Endothelial cell of umbilical vein (primary cell): ENCODE measurements around the gene TSHB. TPM values are rescaled to one million over a fixed set of nuclear protein-coding genes. Genes with fewer than 3 reads are reported as not detected.
A peak's percentile ranks its signal among the peaks of the same experiment; 100 is the strongest.

Experiments used
- BruUV-seq: library from RNA; stranded (reverse); fragments of 400-500 nt; replicated peaks from 2 replicates; lab custom pipeline; 2021; lab: Mats Ljungman, UMichigan
- CTCF ChIA-PET: fragments of 300-600, 350-600 bp; sonication (Branson Sonifier 250); formaldehyde crosslinking; loops from one replicate; lab custom pipeline; 2021; ENCODE audit warnings: antibody characterized with exemption, inconsistent platforms; lab: Charles Lee
- POLR2A ChIA-PET: fragments of 300-600, 350-600 bp; sonication (Branson Sonifier 250); formaldehyde crosslinking; loops from one replicate; lab custom pipeline; 2021; ENCODE audit warnings: antibody characterized with exemption, inconsistent platforms; lab: Charles Lee
- DNase-seq: peaks from one replicate; pipeline ENCODE4 v3.0.0-alpha.2; 2011; ENCODE audit warnings: low read depth, low spot score
- FAIRE-seq: peaks from 2 replicates; lab custom pipeline; 2011; peaks lifted over from hg19 to GRCh38; lab: Jason Lieb, UNC
- H2AFZ ChIP-seq: 2 replicates; pipeline ENCODE4 v1.6.0; 2012; ENCODE audit warnings: low read depth, low read length, control low read depth, inconsistent platforms
- H3K27ac ChIP-seq: 2 replicates; pipeline ENCODE4 v1.5.1; 2011; ENCODE audit warnings: low read depth, mild to moderate bottlenecking, control low read depth, low read length, moderate library complexity; ENCODE audit not compliant: insufficient read depth
- H3K27me3 ChIP-seq, 2 experiments: 2 replicates each; pipeline versions ENCODE4 v1.6.0 to v1.6.1; 2011; ENCODE audit warnings: low read length in 2 of 2, mixed read lengths in 1 of 2; ENCODE audit not compliant: control insufficient read depth in 2 of 2, insufficient read depth in 2 of 2
- H3K36me3 ChIP-seq, 2 experiments: 2 replicates in 1 of 2; 3 replicates in 1 of 2; pipeline ENCODE4 v1.5.1; 2011; ENCODE audit warnings: low read length in 2 of 2, mild to moderate bottlenecking in 1 of 2, moderate library complexity in 1 of 2; ENCODE audit not compliant: control insufficient read depth in 2 of 2, insufficient read depth in 2 of 2; ENCODE audit errors: extremely low read depth in 1 of 2
- H3K4me1 ChIP-seq: 3 replicates; pipeline ENCODE4 v1.5.1; 2011; ENCODE audit warnings: mild to moderate bottlenecking, low read length; ENCODE audit not compliant: control insufficient read depth, insufficient read depth; ENCODE audit errors: extremely low read depth
- H3K4me2 ChIP-seq: 2 replicates; pipeline ENCODE4 v1.6.1; 2011; ENCODE audit warnings: low read length, control low read depth, mixed read lengths; ENCODE audit not compliant: insufficient read depth
- H3K4me3 ChIP-seq, 3 experiments: fragments of 200-600 bp in 1 of 3; sonication (generic), shearing (Covaris generic) in 1 of 3; replicated peaks in 1 of 3; 2 replicates each; pipeline ENCODE4 v1.5.1; 2011 to 2016; ENCODE audit warnings: control low read depth in 3 of 3, low read length in 3 of 3, mild to moderate bottlenecking in 2 of 3, inconsistent platforms in 1 of 3, low read depth in 1 of 3, moderate library complexity in 1 of 3; ENCODE audit not compliant: insufficient read depth in 1 of 3
- H3K79me2 ChIP-seq: 2 replicates; pipeline ENCODE4 v1.6.0; 2012; ENCODE audit warnings: low read length, inconsistent platforms; ENCODE audit not compliant: control insufficient read depth, insufficient read depth
- H3K9ac ChIP-seq: replicated peaks from 2 replicates; pipeline ENCODE3; 2011; ENCODE audit warnings: low read length, control low read depth; ENCODE audit not compliant: insufficient read depth; ENCODE audit errors: extremely low read depth
- H3K9me1 ChIP-seq: replicated peaks from 3 replicates; pipeline ENCODE4 v1.6.0; 2011; ENCODE audit warnings: mild to moderate bottlenecking, low read length; ENCODE audit not compliant: control insufficient read depth, insufficient read depth; ENCODE audit errors: extremely low read depth
- H3K9me3 ChIP-seq: replicated peaks from 2 replicates; pipeline ENCODE4 v1.5.1; 2012; ENCODE audit warnings: low read length, inconsistent platforms; ENCODE audit not compliant: control insufficient read depth, insufficient read depth
- H4K20me1 ChIP-seq: replicated peaks from 2 replicates; pipeline ENCODE3; 2011; ENCODE audit warnings: mild to moderate bottlenecking, low read length; ENCODE audit not compliant: control insufficient read depth, insufficient read depth; ENCODE audit errors: extremely low read depth
- EZH2 ChIP-seq: IDR thresholded peaks from 2 replicates; pipeline ENCODE4 v1.6.1; 2012; ENCODE audit warnings: borderline replicate concordance, low read depth, mild to moderate bottlenecking, moderate library complexity, low read length, inconsistent platforms; ENCODE audit not compliant: severe bottlenecking
- FOS ChIP-seq: IDR thresholded peaks from 2 replicates; pipeline ENCODE4 v1.6.1; 2011; ENCODE audit warnings: mild to moderate bottlenecking, low read length, moderate library complexity, borderline replicate concordance; ENCODE audit not compliant: insufficient read depth
- GATA2 ChIP-seq: IDR thresholded peaks from 2 replicates; pipeline ENCODE4 v1.7.0; 2011; ENCODE audit warnings: low read depth, mild to moderate bottlenecking, moderate library complexity, mixed read lengths, low read length; ENCODE audit not compliant: insufficient read length, insufficient read depth
- JUN ChIP-seq: IDR thresholded peaks from 2 replicates; pipeline ENCODE4 v1.6.1; 2011; ENCODE audit warnings: borderline replicate concordance, low read depth; ENCODE audit not compliant: insufficient read length, insufficient read depth
- MAX ChIP-seq: IDR thresholded peaks from 2 replicates; pipeline ENCODE4 v1.6.1; 2011; ENCODE audit not compliant: insufficient read depth, insufficient read length
- MYC ChIP-seq: IDR thresholded peaks from one replicate; pipeline ENCODE4 v1.6.1; 2011; ENCODE audit warnings: mild to moderate bottlenecking, low read depth, low read length
- POLR2AphosphoS5 ChIP-seq: IDR thresholded peaks from 2 replicates; pipeline ENCODE4 v1.6.1; 2012; ENCODE audit warnings: low read depth, mild to moderate bottlenecking, control low read depth, low read length, moderate library complexity; ENCODE audit not compliant: insufficient read depth
- dilution Hi-C: fragments of 300-500 bp; cut with MboI; formaldehyde crosslinking; loops from one replicate; pipeline ENCODE4 v1.15.0; 2019; ENCODE audit warnings: low sequenced_read_pairs; ENCODE audit not compliant: extremely low pct_ligation_motif_present
- intact Hi-C: fragments of 100-400 bp; cut with micrococcal nuclease; formaldehyde crosslinking; loops from one replicate; pipeline ENCODE4 v1.10.0; 2022
- polyA plus RNA-seq, 4 experiments: library from polyadenylated mRNA; depleted of rRNA in 3 of 4; stranded (reverse) in 3 of 4; unstranded in 1 of 4; fragments of >200 nt; gene quantifications; 2 replicates each; pipeline versions ENCODE4 v1.2.1 to v1.2.3, GENCODE V29; 2011 to 2012; ENCODE audit warnings: missing spikeins in 1 of 4
- total RNA-seq: library from RNA; stranded (reverse); gene quantifications from 2 replicates; pipeline ENCODE4 v1.2.3, GENCODE V29; 2021
- TF ChIP-seq, protein P1 (sequence below), 2 donors: IDR thresholded peaks; 1 replicate in 1 of 2; 2 replicates in 1 of 2; pipeline ENCODE4 v1.5.1; 2011; ENCODE audit warnings: low read length in 2 of 2, mild to moderate bottlenecking in 2 of 2, moderate library complexity in 2 of 2, control low read depth in 1 of 2, inconsistent platforms in 1 of 2, low read depth in 1 of 2; ENCODE audit not compliant: insufficient read depth in 1 of 2; ENCODE audit errors: extremely low read depth in 1 of 2

TSHB gene
- total and polyA plus RNA-seq, 2 donors (not counting 3 experiments of a cell fraction or from before 2014, with no cell fraction given): not detected

DNA sequence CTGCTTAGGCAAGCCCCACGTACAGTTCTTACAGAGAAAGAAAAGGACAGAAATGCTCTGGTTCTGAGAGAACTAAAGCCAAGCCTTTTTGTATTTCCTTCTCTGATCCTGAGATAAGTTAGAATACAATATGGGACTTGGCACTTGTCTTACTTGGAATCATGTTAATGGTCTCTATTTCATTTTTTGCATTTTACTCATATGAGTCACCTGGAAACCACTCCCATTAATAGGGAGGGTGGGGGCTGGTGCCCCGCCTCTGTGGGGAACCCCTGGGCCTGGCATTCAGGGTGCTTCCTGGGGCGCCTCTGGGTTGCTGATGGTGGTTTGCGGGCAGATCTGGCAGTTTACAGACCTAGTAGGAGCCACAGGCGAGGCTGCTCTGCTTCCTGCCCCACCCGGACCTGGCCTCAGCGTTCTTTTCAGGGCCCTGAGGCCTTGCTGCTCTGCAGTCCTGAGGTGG lies 32.9 kb downstream of the TSHB start:
- CTCF ChIA-PET: interaction anchor here (1.6 kb wide), 1 partner anchor 10 kb away, joined by 7 read pairs; no protein-coding TSS in a partner anchor
- H3K9ac ChIP-seq: peak overlapping the region; percentile 67
- H3K4me2 ChIP-seq: peak overlapping the region; percentile 49
- H3K4me1 ChIP-seq: peaks cover 22% of the 10 kb centered on the region
- intact Hi-C loops: loop anchor here (1.0 to 10.0 kb wide), 3 partner anchors 23 to 388 kb away; partner anchors contain the start of genes CSDE1 and DENND2C
- peak overlapping the region; percentile 28 for H2AFZ ChIP-seq
- BruUV-seq: no TSS peak
- dilution Hi-C loops: no loop called here
- POLR2A ChIA-PET: no interaction called here
- H3K79me2 ChIP-seq: no peaks in the 10 kb centered on the region
- no peak overlapping the region for H3K4me3 ChIP-seq
- H4K20me1 ChIP-seq: no peaks in the 10 kb centered on the region
- no peaks in the 10 kb centered on the region for H3K36me3 ChIP-seq
- peak; percentile 68 for DNase-seq
- TF ChIP-seq JUN: no peak
- peak; percentile 28 for TF ChIP-seq POLR2AphosphoS5
- TF ChIP-seq, protein P1, sequence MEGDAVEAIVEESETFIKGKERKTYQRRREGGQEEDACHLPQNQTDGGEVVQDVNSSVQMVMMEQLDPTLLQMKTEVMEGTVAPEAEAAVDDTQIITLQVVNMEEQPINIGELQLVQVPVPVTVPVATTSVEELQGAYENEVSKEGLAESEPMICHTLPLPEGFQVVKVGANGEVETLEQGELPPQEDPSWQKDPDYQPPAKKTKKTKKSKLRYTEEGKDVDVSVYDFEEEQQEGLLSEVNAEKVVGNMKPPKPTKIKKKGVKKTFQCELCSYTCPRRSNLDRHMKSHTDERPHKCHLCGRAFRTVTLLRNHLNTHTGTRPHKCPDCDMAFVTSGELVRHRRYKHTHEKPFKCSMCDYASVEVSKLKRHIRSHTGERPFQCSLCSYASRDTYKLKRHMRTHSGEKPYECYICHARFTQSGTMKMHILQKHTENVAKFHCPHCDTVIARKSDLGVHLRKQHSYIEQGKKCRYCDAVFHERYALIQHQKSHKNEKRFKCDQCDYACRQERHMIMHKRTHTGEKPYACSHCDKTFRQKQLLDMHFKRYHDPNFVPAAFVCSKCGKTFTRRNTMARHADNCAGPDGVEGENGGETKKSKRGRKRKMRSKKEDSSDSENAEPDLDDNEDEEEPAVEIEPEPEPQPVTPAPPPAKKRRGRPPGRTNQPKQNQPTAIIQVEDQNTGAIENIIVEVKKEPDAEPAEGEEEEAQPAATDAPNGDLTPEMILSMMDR (IDR thresholded peaks at IDR 0.05; ENCODE audit: extremely low read depth in 1 of 2, insufficient read depth in 1 of 2, low read depth in 1 of 2, low read length in 2 of 2): no peak
- no peak for TF ChIP-seq FOS
- TF ChIP-seq GATA2: peak; percentile 50
- TF ChIP-seq MYC: no peak
- no peak for TF ChIP-seq EZH2
- TF ChIP-seq MAX: no peak
- no peaks in the 10 kb centered on the region for H3K9me1 ChIP-seq
- peak; percentile 93 for FAIRE-seq
- H3K9me3 ChIP-seq: no peaks in the 10 kb centered on the region
- no peaks in the 10 kb centered on the region for H3K27me3 ChIP-seq
- peak overlapping the region; percentile 86 for H3K27ac ChIP-seq
